GM19463 (cell line): ENCODE measurements around the gene MAN2A1.
A peak's percentile ranks its signal among the peaks of the same experiment; 100 is the strongest.

Experiments used
- ATAC-seq: cut with Tn5 transposase; IDR thresholded peaks from one replicate; pipeline ENCODE4 v1.9.1; 2021; ENCODE audit warnings: mild to moderate bottlenecking, moderate library complexity; ENCODE audit not compliant: unreplicated experiment

Gene MAN2A1

DNA sequence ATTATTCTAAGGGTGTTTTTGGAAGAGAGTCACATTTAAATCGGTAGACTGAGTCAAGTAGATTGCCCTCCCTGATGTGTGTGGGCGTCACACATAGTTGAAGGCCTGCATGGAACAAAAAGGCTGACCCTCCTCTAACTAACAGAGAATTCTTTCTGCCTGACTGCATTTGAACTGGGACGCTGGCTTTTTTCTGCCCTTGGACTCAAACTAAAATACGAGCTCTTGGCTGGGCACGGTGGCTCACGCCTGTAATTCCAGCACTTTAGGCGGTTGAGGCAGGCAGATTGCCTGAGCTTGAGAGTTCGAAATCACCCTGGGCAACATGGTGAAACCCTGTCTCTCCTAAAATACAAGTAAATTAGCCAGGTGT, 209.4 kb downstream of the MAN2A1 start:
- no peak for ATAC-seq

DNA sequence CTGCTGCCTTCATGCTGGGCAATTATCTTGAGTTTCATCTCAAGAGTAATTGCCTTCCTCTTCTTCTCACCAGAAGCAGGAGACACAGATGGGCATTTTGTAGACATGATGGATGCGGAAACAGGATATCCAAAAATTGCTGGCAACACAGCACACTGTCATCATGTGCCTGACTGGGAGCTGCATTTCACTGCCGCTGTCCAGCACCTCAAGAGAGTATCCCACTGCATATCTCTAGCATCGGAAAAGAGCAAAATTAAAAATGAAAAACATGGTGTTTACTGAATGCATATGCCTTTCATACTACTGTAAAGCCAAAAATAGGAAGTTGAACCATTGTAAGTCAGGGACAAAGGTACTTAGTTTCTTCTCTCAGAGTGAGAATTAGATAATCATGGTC, 210.7 kb downstream of the MAN2A1 start:
- no peak for ATAC-seq

DNA sequence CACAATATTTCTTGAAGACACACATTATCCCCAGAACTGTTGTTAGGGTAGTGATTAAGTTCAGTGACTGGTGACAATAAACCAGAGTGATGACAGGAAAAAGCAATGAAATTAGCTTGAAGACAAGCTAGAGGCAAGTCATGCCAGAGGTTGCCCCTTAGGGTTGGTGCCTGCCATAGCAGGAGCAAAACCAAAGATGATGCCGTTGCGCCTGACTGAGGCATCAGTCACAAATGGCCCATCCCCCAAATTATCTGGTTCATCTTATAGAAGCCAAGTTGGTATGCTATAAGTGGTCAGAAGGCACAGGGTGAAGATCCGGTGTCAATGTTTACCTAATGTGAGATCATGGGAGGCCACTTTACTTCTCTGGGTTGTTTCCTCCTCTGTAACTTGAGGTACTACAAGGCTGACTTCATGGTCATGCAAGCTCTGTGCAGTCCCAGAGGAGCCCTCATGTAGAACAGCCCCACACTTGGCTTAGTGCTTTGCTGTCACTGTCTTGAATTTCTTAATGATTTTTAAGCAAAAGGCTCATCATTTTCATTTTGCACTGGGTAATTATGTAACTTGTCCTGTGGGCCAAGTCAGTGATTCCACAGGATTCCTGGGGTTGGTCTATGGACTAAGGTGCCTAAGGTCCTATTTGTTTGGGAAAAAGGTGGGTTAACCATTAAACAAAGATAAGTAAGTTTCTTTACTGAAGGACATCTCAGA, 211.3 kb downstream of the MAN2A1 start:
- ATAC-seq = no peak

DNA sequence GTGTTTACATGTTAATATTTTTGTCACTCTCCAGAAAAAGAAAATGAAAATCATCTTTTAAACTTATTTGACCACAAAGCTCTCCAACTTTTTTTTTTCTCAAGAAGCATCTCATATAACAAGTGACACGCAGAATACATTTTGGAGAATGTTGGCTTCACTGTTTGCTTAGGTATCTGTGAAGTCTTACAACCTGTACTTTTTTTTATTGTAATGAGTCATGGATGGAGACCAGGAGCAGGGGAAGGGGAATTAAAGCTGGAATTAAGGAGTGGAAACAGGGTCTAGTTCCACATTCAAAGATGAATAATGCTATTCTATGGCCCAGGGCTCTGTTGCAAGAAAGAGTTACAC, 211.9 kb downstream of the MAN2A1 start:
- no peak for ATAC-seq

DNA sequence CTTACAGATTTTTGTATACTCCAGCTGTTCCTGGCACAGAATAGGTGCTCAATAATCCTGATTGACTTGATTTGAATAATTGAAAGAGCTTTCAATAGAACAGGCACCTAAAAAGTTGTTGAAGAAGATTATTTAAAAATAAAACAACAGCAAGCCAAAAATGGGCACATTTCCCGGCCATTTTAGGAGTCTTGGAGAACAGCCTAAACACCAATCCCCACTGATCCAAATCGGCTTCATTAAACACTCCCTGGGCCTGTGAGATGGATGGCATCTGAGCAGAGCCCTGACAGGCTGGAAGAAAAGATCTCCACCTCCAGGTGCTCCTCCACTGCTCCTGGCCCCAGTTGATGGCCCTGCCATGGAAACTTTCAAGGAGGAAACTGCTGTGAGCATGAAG, 213.3 kb downstream of the MAN2A1 start:
- no peak for ATAC-seq

DNA sequence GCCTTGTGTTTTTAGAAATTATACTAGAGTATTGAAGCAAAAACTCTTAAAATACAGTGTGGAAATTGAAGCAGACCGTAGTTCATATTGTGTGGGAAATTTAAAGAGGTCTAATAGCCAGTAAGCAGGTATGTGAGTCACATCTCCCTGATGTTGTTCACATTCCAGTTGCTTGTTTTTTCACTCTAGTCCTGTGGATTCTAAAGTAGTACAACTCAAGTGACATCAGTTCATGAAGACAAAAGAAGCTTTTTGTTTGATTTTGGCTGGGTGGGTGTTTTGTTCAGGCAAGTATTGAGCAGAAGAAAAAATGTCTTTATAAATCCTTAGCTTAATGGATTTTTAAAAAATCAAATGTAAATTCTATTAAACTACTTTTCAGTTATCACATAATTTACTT, 216.2 kb downstream of the MAN2A1 start:
- no peak for ATAC-seq

DNA sequence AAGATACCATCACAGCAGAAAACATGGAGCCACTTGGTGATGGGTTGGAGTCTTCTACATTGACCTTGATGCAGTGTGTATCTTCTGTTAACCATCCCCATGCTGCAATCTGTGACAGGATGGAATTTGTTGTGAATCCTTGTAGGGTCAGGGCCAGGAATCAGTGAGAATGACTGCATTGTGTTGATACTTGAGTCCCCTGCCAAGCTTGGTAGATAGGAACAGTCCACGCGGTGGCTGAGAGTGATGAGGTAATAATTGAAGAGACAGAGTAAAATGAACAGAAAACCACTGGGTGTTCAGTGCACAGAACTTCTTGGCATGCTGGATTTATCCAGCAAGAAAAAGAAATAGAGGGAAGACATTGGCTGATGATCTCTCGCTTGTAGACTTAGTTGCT, 217.5 kb downstream of the MAN2A1 start:
- no peak for ATAC-seq

DNA sequence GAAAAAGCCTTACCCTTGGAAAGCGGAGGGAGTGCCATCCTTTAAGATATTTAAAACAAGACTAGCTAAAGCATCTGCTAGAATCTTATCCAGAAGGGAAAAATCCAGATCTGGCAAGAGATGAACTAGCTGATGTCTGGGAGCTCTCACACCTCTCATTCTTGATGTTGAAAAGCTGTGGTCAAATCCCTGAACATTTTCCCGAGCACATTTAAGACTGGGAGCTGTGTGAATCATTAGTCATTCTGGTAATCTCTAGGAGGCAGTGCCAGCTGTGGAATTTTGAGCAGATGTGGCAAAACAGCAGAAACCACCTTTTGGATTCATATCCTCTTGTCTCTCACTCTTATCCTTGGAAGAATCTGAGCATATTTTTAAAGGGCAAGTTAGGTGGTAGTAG, 218.0 kb downstream of the MAN2A1 start:
- no peak for ATAC-seq

DNA sequence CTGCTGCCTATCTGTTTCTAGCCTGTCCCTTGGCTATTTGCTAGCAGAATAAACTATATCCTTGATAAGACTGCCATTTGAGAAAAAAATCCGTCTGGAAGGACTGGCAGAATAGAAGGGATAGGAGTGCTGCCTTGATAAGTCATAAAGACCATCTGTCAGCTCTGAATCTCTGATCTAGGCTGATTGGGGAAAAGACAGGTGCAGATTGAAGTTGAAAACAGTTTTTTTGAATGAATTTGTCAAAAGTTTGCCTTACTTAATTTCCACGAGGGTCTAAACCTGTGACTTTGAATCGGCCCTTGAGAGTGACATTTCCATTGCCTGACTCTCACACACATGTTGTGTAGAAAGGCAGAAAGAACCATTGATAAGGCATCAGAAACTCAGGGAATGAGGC, 218.6 kb downstream of the MAN2A1 start:
- ATAC-seq = no peak

DNA sequence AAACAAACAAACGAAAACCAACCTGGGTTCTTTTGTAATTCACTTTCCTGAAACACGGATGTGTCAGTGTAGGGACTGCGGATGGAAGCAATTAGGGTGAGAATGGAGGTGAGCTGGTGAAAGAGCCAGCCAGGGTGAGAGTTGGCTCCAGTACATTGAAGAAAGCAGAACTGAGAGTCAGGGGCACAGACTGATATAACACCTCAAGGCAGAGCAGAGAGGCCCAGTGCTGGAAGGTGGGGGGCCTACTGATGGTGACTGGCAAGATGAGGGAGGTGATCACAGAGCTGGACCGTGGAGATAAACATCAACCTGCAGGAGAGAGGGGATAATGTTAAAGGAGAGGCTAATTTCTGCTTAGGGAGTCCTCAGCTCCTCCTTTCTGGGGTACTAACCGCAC, 221.1 kb downstream of the MAN2A1 start:
- peak; percentile 70 for ATAC-seq

DNA sequence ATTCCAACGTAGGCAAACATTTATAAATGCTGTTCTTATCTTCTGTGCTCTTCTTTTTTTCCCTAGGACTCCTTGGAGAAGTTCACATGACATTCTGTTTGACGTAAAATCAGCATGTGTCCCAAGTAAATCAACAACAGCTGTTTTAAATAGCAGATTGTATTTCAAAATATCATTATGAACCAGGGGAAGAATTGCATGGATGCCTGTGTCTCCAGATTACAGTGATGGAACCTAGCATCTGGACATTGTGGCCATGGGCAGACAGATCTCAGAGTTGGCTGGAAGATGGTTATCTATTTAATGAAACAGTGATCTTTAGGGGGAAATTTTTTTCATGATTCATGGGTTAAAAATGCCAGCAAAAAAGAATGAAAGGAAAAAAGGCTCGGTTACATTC, 222.0 kb downstream of the MAN2A1 start:
- no peak for ATAC-seq

DNA sequence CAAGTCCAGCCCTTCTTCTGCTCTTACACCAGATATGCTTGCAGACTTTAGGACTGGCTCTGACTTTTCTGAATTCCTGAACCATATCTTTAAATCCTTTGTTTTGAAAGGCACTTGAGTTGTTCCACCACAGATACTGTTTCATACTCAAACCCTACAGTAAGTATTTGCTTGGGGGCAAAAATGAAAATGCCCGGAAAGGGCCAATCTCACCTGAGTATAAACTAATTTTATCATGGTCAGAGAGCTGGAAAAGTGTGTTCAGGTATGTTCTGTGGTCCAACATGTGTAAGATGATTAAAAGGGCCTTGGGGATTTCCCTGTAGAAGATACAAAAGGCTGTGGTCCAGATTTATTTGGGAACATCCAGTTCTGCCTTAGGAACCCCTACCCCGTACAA, 225.2 kb downstream of the MAN2A1 start:
- no peak for ATAC-seq

DNA sequence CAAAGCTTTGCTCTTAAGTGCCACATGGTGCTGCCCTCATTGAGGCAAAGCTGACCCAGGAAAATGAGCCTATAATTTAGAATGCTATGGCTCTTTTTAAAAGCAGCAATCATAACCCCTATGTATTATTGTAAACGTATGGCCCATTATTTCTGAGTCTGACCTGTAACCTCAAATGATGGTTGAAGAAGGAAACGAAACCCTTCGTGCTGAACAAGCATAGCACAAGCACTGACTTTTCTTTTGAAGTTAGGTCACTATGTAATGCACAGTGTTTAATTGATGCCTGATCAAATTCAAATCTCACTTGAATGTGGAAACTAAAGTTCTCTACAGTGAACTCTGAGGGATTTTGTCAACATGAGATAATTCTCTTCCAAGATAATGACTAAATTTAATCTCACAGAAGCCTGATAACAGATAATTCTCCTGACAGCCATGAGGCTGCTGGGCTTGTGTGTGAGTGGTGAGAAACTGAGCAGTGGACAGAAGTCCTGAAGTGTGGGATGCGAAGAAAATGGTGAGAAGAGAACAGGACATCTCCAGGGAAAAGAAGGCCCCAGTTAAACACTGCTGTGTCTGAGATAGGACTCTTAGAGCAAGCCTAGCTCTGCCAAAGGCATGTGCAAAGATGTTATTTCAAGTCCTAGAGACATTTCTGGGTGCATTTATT, 226.9 kb downstream of the MAN2A1 start:
- ATAC-seq = no peak
